AML-193 (cell line): ENCODE results near the gene SNX25.
"Not testable (repeated sequence)": the region's sequence is repeated elsewhere in the genome, so short reads cannot be mapped to it uniquely, and the experiment has no call there.

ENCODE experiments used
- DNase-seq, 2 experiments: peaks; one replicate each; lab custom pipeline; 2025; lab: John Stamatoyannopoulos, UW

Gene SNX25

GRCh38 chr4:185209031-185209851 lies at the start of gene SNX25:
TSS of gene SNX25 (plus strand) at chr4:185209598. CDS start at chr4:185209827, 229 bp downstream.
- DNase-seq = no peak

- DNase-seq = peak; percentile 30 to 58
These were observed 43.8 kb upstream of the SNX25 start for GRCh38 chr4:185165605-185166063.

GRCh38 chr4:185167234-185167633 lies 42.2 kb upstream of the SNX25 start:
- DNase-seq = no peak

- DNase-seq = no peak
These were observed 37.9 kb upstream of the SNX25 start for GRCh38 chr4:185171373-185172071.

GRCh38 chr4:185179488-185179887 lies 29.9 kb upstream of the SNX25 start:
- no peak for DNase-seq

GRCh38 chr4:185182239-185182638 lies 27.2 kb upstream of the SNX25 start:
- no peak for DNase-seq

GRCh38 chr4:185183622-185184281 lies 25.6 kb upstream of the SNX25 start:
- DNase-seq = peak; percentile 81 to 85

- no peak for DNase-seq
These were observed 22.6 kb upstream of the SNX25 start for GRCh38 chr4:185186769-185187168.

GRCh38 chr4:185189606-185190305 lies 19.6 kb upstream of the SNX25 start:
- no peak for DNase-seq

- DNase-seq = no peak
These were observed 19.0 kb upstream of the SNX25 start for GRCh38 chr4:185190306-185190856.

GRCh38 chr4:185192059-185192458 lies 17.3 kb upstream of the SNX25 start:
- DNase-seq = no peak

- DNase-seq = no peak
These were observed 14.2 kb upstream of the SNX25 start for GRCh38 chr4:185194924-185195888.

- DNase-seq = no peak
These were observed 13.0 kb upstream of the SNX25 start for GRCh38 chr4:185196437-185196836.

- DNase-seq = not testable (repeated sequence)
These were observed 11.2 kb upstream of the SNX25 start for GRCh38 chr4:185198189-185198588.

GRCh38 chr4:185201977-185202962 lies 7.1 kb upstream of the SNX25 start:
- DNase-seq = peak; percentile 9 to 14

- no peak for DNase-seq
These were observed 6.4 kb upstream of the SNX25 start for GRCh38 chr4:185202984-185203485.

GRCh38 chr4:185203486-185204237 lies 5.7 kb upstream of the SNX25 start, which contains the start of gene CFAP97:
TSS of gene CFAP97 (minus strand) at chr4:185204000. CDS start at chr4:185191196, 12,804 bp downstream.
- peak; percentile 70 to 77 for DNase-seq
